ENCODE data around the gene SLC6A5.

DNA sequence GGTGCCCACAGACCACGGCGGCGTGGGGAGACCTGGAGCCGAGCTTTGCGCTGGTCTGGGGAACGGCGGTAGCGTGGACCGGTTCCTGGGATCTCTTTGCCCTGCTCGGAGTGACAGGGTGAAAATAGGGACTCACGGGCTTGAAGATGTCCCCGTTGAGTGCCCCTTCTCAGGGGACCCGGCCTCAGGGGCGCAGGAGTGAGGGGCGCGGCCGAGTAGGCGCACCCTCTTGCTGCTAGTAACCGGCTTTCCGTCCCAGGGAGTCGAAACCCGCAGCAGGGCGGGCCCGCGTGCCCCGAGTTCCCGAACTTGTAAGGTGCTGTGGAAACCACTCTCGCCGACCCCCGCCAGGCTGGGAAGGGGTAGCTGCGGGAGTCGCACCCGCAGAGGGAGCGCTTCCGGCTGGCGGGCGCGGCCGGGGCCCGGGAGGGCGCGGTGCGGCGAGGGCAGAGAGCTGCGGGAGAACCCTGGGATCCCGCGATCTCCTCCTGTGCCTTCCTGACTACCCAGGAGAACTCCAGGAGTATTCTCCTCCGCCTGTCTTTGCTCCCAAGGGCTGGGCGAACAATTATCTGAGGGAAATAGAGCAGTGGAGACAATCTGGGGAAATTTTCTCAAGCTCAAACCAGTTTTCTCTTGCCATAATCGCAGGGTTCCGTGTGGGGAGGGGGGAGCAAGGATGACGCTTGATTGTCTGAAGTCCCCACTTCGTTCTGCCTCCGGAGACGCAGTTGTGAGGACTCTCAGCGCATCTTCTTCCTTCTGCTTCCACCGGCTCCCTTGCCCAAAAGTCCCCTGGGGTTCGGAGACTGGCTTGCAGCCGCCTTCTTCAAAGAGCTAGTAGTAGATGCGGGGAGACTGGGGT, 70.6 kb downstream of the SLC6A5 start:
- TF ChIP-seq POLR2A (IDR thresholded peaks at IDR 0.05; ENCODE audit: low read depth, low read length) (no peak), TAF1 (IDR thresholded peaks at IDR 0.05; ENCODE audit: borderline replicate concordance, low read depth, low read length) (no peak), POLR2AphosphoS5 (IDR thresholded peaks at IDR 0.05; ENCODE audit: low read depth, low read length) (no peak)
